ENCODE data around the gene SERPINA1.

DNA sequence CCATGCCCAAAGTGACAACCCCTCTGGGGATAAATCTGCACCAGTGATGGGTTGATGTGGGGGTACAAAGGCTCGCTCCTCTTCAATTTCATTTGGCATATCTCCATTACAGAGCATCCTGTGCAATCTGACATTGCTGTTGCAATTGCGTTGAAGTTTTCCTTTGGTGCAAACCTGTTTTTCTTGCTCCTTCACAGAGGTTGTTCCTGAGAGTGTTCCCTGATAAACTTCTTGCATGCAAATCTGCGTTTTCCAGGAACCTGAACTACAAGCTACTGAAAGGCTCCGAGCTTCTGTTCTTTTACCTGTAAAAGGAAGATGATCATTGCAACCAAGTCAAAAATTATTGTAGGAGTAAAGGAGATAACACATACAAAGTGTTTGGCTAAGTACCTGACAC lies 38.1 kb upstream of the SERPINA1 start:
- TF ChIP-seq POLR2A (IDR thresholded peaks at IDR 0.05; ENCODE audit: low read depth, low read length) (no peak), TAF1 (IDR thresholded peaks at IDR 0.05; ENCODE audit: low read depth, low read length) (no peak), POLR2AphosphoS5 (IDR thresholded peaks at IDR 0.05; ENCODE audit: low read depth, low read length) (no peak)
